Panc1 (cell line): Measurements from ENCODE around the gene RGMA. TPM values are rescaled to one million over a fixed set of nuclear protein-coding genes. Genes with fewer than 3 reads are reported as not detected.

Experiments
- ATAC-seq: fragments of 200-7000 bp; cut with Tn5 transposase; 2 replicates; pipeline ENCODE4 v1.9.1; 2020; ENCODE audit warnings: mild to moderate bottlenecking, moderate library complexity
- BruUV-seq: library from RNA; stranded (reverse); fragments of 400-500 nt; replicated peaks from 2 replicates; lab custom pipeline; 2021; lab: Mats Ljungman, UMichigan
- CTCF ChIA-PET: fragments of 300-600 bp; sonication (Branson Sonifier 250); formaldehyde crosslinking; loops from one replicate; lab custom pipeline; 2022; ENCODE audit warnings: antibody characterized with exemption; lab: Charles Lee
- POLR2A ChIA-PET: fragments of 300-600 bp; sonication (Branson Sonifier 250); formaldehyde crosslinking; loops from one replicate; lab custom pipeline; 2022; ENCODE audit warnings: antibody characterized with exemption; lab: Charles Lee
- DNase-seq: peaks from one replicate; pipeline ENCODE4 v3.0.0-alpha.2; 2010; ENCODE audit warnings: low read depth, low spot score
- H3K27ac ChIP-seq: 2 replicates; pipeline ENCODE4 v1.5.1; 2011; ENCODE audit warnings: mild to moderate bottlenecking, low read length, inconsistent platforms
- H3K27me3 ChIP-seq: fragments of 200-500 bp; sonication (Bioruptor generic); 2 replicates; pipeline ENCODE4 v1.6.0; 2014; ENCODE audit warnings: low read length, inconsistent platforms; ENCODE audit not compliant: control insufficient read depth, insufficient read depth
- H3K36me3 ChIP-seq: fragments of 200-500 bp; sonication (Bioruptor generic); 2 replicates; pipeline ENCODE4 v1.5.1; 2014; ENCODE audit warnings: inconsistent platforms, mild to moderate bottlenecking, low read length, moderate library complexity; ENCODE audit not compliant: control insufficient read depth, insufficient read depth
- H3K4me1 ChIP-seq: 2 replicates; pipeline ENCODE4 v1.5.1; 2011; ENCODE audit warnings: inconsistent platforms, mild to moderate bottlenecking, low read length, moderate library complexity; ENCODE audit not compliant: control insufficient read depth, insufficient read depth
- H3K4me3 ChIP-seq, 2 experiments: 2 replicates each; pipeline ENCODE4 v1.5.1; 2011 to 2012; ENCODE audit warnings: low read depth in 2 of 2, low read length in 2 of 2, mild to moderate bottlenecking in 2 of 2, inconsistent platforms in 1 of 2, moderate library complexity in 1 of 2
- H3K9me3 ChIP-seq: fragments of 200-500 bp; sonication (Bioruptor generic); 2 replicates; pipeline ENCODE4 v1.5.1; 2014; ENCODE audit warnings: low read depth, mild to moderate bottlenecking, inconsistent platforms, low read length, moderate library complexity; ENCODE audit not compliant: control insufficient read depth, insufficient read depth
- POLR2AphosphoS5 ChIP-seq: IDR thresholded peaks from 2 replicates; pipeline ENCODE4 v1.6.1; 2012; ENCODE audit warnings: mild to moderate bottlenecking, low read depth, low read length, moderate library complexity
- SIN3A ChIP-seq: IDR thresholded peaks from 2 replicates; pipeline ENCODE4 v1.6.1; 2012; ENCODE audit warnings: low read depth, mild to moderate bottlenecking, low read length, moderate library complexity, borderline replicate concordance; ENCODE audit not compliant: insufficient read depth
- TCF7L2 ChIP-seq: IDR thresholded peaks from 2 replicates; pipeline ENCODE4 v1.6.1; 2011; ENCODE audit warnings: mild to moderate bottlenecking, low read depth, low read length, inconsistent platforms
- in situ Hi-C: cut with HindIII; loops from 2 replicates; pipeline ENCODE4 v1.10.0; 2016; ENCODE audit warnings: low sequenced_read_pairs, low pct_unique_long_range_greater_than_20kb
- intact Hi-C: fragments of 100-400 bp; cut with micrococcal nuclease; formaldehyde crosslinking; loops from one replicate; pipeline ENCODE4 v1.10.0; 2022; ENCODE audit not compliant: unreplicated experiment
- total RNA-seq: library from RNA; stranded (reverse); gene quantifications from one replicate; pipeline ENCODE4 v1.2.1, GENCODE V29; 2021; ENCODE audit not compliant: unreplicated experiment
- TF ChIP-seq, protein P1 (sequence below), 2 experiments: IDR thresholded peaks; 2 replicates each; pipeline ENCODE4 v1.6.1; 2011 to 2012; ENCODE audit warnings: low read depth in 2 of 2, control low read depth in 1 of 2, low read length in 1 of 2, mild to moderate bottlenecking in 1 of 2, moderate library complexity in 1 of 2; ENCODE audit not compliant: insufficient read depth in 1 of 2
- TF ChIP-seq, protein P2 (sequence below): fragments of 450-650 bp; IDR thresholded peaks from 2 replicates; pipeline ENCODE4 v1.5.1; 2017; ENCODE audit warnings: mild to moderate bottlenecking

RGMA gene
- total RNA-seq, 1 experiment from 2014 or later: 0.62 TPM

DNA sequence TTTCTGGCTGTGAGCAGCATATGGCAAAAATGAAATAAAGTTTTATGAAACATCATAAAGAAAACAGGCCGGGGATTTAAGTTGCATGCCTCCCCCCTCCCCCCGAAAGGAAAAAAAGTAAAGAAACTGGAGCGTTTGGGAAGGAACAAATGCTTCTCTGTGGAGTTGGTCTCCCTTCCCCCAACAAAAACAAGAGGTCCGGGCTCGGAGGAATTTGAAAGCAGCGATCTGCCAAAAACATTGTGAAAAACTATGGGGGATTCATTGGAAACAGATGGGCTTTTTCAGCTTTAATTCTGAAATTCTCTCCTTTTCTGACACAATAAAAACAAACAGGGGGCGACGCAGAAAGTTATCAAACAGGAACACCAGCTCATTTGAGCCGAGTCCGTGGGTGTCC is 17.0 kb downstream of the RGMA start:
- in situ Hi-C loops: no loop called here
- Histone ChIP-seq H3K4me3 (peak overlapping the region; percentile 44 to 45), H3K27ac (no peak overlapping the region), H3K27me3 (peaks cover 29% of the 10 kb centered on the region), H3K36me3 (no peaks in the 10 kb centered on the region), H3K4me1 (peaks cover 7% of the 10 kb centered on the region), H3K9me3 (no peaks in the 10 kb centered on the region)
- ChIA-PET POLR2A (interaction anchor here (0.5 kb wide), 1 partner anchor 189 kb away, joined by 3 read pairs; no protein-coding TSS in a partner anchor), CTCF (interaction anchor here (1.4 kb wide), 1 partner anchor 42 kb away, joined by 3 read pairs; no protein-coding TSS in a partner anchor)
- TF ChIP-seq, protein P1, sequence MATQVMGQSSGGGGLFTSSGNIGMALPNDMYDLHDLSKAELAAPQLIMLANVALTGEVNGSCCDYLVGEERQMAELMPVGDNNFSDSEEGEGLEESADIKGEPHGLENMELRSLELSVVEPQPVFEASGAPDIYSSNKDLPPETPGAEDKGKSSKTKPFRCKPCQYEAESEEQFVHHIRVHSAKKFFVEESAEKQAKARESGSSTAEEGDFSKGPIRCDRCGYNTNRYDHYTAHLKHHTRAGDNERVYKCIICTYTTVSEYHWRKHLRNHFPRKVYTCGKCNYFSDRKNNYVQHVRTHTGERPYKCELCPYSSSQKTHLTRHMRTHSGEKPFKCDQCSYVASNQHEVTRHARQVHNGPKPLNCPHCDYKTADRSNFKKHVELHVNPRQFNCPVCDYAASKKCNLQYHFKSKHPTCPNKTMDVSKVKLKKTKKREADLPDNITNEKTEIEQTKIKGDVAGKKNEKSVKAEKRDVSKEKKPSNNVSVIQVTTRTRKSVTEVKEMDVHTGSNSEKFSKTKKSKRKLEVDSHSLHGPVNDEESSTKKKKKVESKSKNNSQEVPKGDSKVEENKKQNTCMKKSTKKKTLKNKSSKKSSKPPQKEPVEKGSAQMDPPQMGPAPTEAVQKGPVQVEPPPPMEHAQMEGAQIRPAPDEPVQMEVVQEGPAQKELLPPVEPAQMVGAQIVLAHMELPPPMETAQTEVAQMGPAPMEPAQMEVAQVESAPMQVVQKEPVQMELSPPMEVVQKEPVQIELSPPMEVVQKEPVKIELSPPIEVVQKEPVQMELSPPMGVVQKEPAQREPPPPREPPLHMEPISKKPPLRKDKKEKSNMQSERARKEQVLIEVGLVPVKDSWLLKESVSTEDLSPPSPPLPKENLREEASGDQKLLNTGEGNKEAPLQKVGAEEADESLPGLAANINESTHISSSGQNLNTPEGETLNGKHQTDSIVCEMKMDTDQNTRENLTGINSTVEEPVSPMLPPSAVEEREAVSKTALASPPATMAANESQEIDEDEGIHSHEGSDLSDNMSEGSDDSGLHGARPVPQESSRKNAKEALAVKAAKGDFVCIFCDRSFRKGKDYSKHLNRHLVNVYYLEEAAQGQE (IDR thresholded peaks at IDR 0.05; ENCODE audit: insufficient read depth in 1 of 2, low read depth in 2 of 2, low read length in 1 of 2): no peak
- TF ChIP-seq SIN3A (no peak), TCF7L2 (no peak), POLR2AphosphoS5 (no peak)
- TF ChIP-seq, protein P2, sequence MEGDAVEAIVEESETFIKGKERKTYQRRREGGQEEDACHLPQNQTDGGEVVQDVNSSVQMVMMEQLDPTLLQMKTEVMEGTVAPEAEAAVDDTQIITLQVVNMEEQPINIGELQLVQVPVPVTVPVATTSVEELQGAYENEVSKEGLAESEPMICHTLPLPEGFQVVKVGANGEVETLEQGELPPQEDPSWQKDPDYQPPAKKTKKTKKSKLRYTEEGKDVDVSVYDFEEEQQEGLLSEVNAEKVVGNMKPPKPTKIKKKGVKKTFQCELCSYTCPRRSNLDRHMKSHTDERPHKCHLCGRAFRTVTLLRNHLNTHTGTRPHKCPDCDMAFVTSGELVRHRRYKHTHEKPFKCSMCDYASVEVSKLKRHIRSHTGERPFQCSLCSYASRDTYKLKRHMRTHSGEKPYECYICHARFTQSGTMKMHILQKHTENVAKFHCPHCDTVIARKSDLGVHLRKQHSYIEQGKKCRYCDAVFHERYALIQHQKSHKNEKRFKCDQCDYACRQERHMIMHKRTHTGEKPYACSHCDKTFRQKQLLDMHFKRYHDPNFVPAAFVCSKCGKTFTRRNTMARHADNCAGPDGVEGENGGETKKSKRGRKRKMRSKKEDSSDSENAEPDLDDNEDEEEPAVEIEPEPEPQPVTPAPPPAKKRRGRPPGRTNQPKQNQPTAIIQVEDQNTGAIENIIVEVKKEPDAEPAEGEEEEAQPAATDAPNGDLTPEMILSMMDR: no peak
- intact Hi-C loops: no loop called here
- no peak for ATAC-seq
- DNase-seq: no peak
- BruUV-seq: no TSS peak

DNA sequence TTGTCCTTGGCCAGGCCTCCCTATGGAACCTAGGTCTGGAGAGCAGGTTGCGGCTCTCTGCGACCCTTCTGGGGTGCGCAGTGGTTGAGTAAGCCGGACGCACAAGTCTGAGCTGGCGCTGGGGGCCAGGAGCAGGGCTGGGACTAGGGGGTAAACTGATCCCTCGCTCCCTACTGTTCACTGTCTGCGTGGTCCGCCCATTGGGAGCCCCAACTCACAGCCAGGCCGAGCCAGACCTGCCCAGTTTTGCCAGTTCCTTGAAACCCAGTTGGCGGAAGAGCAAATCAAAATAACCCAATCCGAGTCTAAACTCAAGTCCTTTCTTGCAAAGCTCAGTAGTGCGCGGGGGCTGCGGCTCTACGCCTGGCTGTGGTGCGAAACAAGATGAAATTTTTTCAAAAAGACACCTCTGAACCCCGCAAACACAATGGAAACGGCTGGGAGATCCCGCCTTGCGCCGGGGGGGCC is 17.5 kb downstream of the RGMA start:
- no peaks in the 10 kb centered on the region for H3K36me3 ChIP-seq
- H3K4me3 ChIP-seq: peak overlapping the region in 1 of 2 experiments; percentile 45; a peak in 1 of 4 replicates
- TF ChIP-seq, protein P2: no peak
- TF ChIP-seq, protein P1 (IDR thresholded peaks at IDR 0.05; ENCODE audit: insufficient read depth in 1 of 2, low read depth in 2 of 2, low read length in 1 of 2): no peak
- TF ChIP-seq TCF7L2 (no peak), SIN3A (no peak), POLR2AphosphoS5 (no peak)
- DNase-seq (no peak), ATAC-seq (no peak)
- POLR2A ChIA-PET: interaction anchor here (0.5 kb wide), 1 partner anchor 189 kb away, joined by 3 read pairs; no protein-coding TSS in a partner anchor
- no peaks in the 10 kb centered on the region for H3K9me3 ChIP-seq
- H3K4me1 ChIP-seq: peaks cover 7% of the 10 kb centered on the region
- CTCF ChIA-PET: interaction anchor here (1.4 kb wide), 1 partner anchor 41 kb away, joined by 3 read pairs; no protein-coding TSS in a partner anchor
- H3K27me3 ChIP-seq: peaks cover 26% of the 10 kb centered on the region
- no TSS peak for BruUV-seq
- H3K27ac ChIP-seq: no peak overlapping the region
- in situ Hi-C loops (no loop called here), intact Hi-C loops (no loop called here)
